DND-41 (cell line): ENCODE results near the gene DEFB129.

Experiments used
- ATAC-seq: fragments of 200-7000 bp; cut with Tn5 transposase; 3 replicates; pipeline ENCODE4 v1.9.1; 2021; ENCODE audit warnings: low read depth; ENCODE audit not compliant: insufficient read depth
- DNase-seq: peaks from one replicate; pipeline ENCODE4 v3.0.0-alpha.2; 2020
- H2AFZ ChIP-seq: 2 replicates; pipeline ENCODE4 v1.6.0; 2012; ENCODE audit warnings: low read depth, low read length
- H3K27ac ChIP-seq: 2 replicates; pipeline ENCODE4 v1.5.1; 2012; ENCODE audit warnings: low read length, inconsistent platforms
- H3K27me3 ChIP-seq: fragments of 200-600 bp; sonication (generic); 2 replicates; pipeline ENCODE4 v1.6.0; 2012; ENCODE audit warnings: low read length, mild to moderate bottlenecking, inconsistent platforms; ENCODE audit not compliant: insufficient read depth, poor library complexity
- H3K36me3 ChIP-seq: 2 replicates; pipeline ENCODE4 v1.5.1; 2012; ENCODE audit warnings: low read length, inconsistent platforms; ENCODE audit not compliant: insufficient read depth
- H3K4me1 ChIP-seq: 2 replicates; pipeline ENCODE4 v1.5.1; 2012; ENCODE audit warnings: mild to moderate bottlenecking, low read length; ENCODE audit not compliant: insufficient read depth
- H3K4me2 ChIP-seq: 2 replicates; pipeline ENCODE4 v1.6.0; 2012; ENCODE audit warnings: mild to moderate bottlenecking, moderate library complexity, low read length, inconsistent platforms; ENCODE audit not compliant: insufficient read depth
- H3K4me3 ChIP-seq, 2 experiments: fragments of 200-600 bp in 1 of 2; shearing (Covaris generic) in 1 of 2; 2 replicates each; pipeline ENCODE4 v1.5.1; 2012 to 2016; ENCODE audit warnings: inconsistent platforms in 2 of 2, low read length in 2 of 2, mild to moderate bottlenecking in 2 of 2, low read depth in 1 of 2, moderate library complexity in 1 of 2
- H3K79me2 ChIP-seq: 2 replicates; pipeline ENCODE4 v1.6.0; 2012; ENCODE audit warnings: low read length, inconsistent platforms; ENCODE audit not compliant: insufficient read depth
- H3K9ac ChIP-seq: 2 replicates; pipeline ENCODE4 v1.6.0; 2012; ENCODE audit warnings: low read depth, mild to moderate bottlenecking, inconsistent platforms, low read length, moderate library complexity
- H3K9me3 ChIP-seq: 2 replicates; pipeline ENCODE4 v1.5.1; 2012; ENCODE audit warnings: low read length, moderate library complexity, mild to moderate bottlenecking, inconsistent platforms; ENCODE audit not compliant: insufficient read depth, severe bottlenecking
- H4K20me1 ChIP-seq: 2 replicates; pipeline ENCODE4 v1.6.0; 2012; ENCODE audit warnings: low read length; ENCODE audit not compliant: insufficient read depth
- EZH2 ChIP-seq: IDR thresholded peaks from 3 replicates; pipeline ENCODE4 v1.6.1; 2012; ENCODE audit warnings: borderline replicate concordance, low read depth, mild to moderate bottlenecking, moderate library complexity, low read length, inconsistent platforms; ENCODE audit not compliant: severe bottlenecking
- TF ChIP-seq, protein P1 (sequence below): IDR thresholded peaks from 2 replicates; pipeline ENCODE4 v1.5.1; 2012; ENCODE audit warnings: borderline replicate concordance, low read length, moderate library complexity, mild to moderate bottlenecking; ENCODE audit not compliant: poor library complexity, severe bottlenecking; ENCODE audit errors: extremely low read depth

DEFB129 gene

DNA sequence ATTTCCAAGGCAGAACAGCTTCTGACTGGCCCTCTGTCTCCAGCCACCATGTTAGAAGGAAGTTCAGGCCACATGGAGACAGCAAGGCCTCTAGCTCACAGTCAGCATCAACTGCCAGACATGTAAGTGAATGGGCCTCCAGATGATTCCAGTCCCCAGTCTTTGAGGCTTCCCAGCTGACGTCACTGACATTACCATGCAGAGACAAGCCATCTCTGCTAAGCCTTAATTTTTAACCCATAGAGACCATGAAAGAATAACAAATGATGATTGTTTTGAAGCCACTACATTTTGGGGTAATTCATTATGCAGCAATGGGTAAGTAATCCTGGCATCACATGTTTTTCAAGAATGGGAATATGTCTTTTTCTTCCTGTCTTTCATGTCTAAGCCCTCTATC, 11.3 kb upstream of the DEFB129 start:
- no peaks in the 10 kb centered on the region for H3K36me3 ChIP-seq
- H3K79me2 ChIP-seq, result no peaks in the 10 kb centered on the region
- H3K27me3 ChIP-seq, result peaks cover 34% of the 10 kb centered on the region
- ATAC-seq, result no peak
- H3K27ac ChIP-seq, result no peak overlapping the region
- DNase-seq, result no peak
- TF ChIP-seq, protein P1, sequence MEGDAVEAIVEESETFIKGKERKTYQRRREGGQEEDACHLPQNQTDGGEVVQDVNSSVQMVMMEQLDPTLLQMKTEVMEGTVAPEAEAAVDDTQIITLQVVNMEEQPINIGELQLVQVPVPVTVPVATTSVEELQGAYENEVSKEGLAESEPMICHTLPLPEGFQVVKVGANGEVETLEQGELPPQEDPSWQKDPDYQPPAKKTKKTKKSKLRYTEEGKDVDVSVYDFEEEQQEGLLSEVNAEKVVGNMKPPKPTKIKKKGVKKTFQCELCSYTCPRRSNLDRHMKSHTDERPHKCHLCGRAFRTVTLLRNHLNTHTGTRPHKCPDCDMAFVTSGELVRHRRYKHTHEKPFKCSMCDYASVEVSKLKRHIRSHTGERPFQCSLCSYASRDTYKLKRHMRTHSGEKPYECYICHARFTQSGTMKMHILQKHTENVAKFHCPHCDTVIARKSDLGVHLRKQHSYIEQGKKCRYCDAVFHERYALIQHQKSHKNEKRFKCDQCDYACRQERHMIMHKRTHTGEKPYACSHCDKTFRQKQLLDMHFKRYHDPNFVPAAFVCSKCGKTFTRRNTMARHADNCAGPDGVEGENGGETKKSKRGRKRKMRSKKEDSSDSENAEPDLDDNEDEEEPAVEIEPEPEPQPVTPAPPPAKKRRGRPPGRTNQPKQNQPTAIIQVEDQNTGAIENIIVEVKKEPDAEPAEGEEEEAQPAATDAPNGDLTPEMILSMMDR, result no peak
- no peak for TF ChIP-seq EZH2
- no peak overlapping the region for H3K4me2 ChIP-seq
- no peak overlapping the region for H3K4me3 ChIP-seq
- no peak overlapping the region for H2AFZ ChIP-seq
- H4K20me1 ChIP-seq, result no peaks in the 10 kb centered on the region
- no peaks in the 10 kb centered on the region for H3K9me3 ChIP-seq
- H3K4me1 ChIP-seq, result no peaks in the 10 kb centered on the region
- no peak overlapping the region for H3K9ac ChIP-seq

DNA sequence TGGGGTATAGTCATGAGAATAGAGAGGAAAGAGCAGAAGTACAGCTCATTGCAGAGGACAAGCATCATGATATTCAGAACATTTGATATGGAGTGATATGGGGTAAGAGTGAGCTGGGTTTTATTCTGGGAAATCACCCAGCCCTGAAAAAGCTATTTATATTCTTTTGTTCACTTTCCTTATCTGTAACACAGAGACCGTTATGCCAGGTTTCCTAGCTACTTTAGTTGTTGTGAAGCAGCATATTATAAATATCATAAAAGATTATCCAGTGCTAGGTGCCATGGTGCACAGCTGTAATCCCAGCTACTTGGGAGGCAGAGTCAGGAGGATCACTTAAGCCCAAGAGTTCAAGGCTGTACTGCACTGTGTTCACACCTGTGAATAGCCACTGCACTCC, 9.8 kb upstream of the DEFB129 start:
- no peaks in the 10 kb centered on the region for H3K4me1 ChIP-seq
- H3K9me3 ChIP-seq, result no peaks in the 10 kb centered on the region
- no peaks in the 10 kb centered on the region for H3K79me2 ChIP-seq
- H2AFZ ChIP-seq, result no peak overlapping the region
- ATAC-seq (no peak), DNase-seq (no peak)
- peaks cover 23% of the 10 kb centered on the region for H3K27me3 ChIP-seq
- no peak overlapping the region for H3K4me3 ChIP-seq
- TF ChIP-seq EZH2, result no peak
- TF ChIP-seq, protein P1, result no peak
- H3K36me3 ChIP-seq, result no peaks in the 10 kb centered on the region
- H3K27ac ChIP-seq, result no peak overlapping the region
- no peak overlapping the region for H3K4me2 ChIP-seq
- H3K9ac ChIP-seq, result no peak overlapping the region
- no peaks in the 10 kb centered on the region for H4K20me1 ChIP-seq

DNA sequence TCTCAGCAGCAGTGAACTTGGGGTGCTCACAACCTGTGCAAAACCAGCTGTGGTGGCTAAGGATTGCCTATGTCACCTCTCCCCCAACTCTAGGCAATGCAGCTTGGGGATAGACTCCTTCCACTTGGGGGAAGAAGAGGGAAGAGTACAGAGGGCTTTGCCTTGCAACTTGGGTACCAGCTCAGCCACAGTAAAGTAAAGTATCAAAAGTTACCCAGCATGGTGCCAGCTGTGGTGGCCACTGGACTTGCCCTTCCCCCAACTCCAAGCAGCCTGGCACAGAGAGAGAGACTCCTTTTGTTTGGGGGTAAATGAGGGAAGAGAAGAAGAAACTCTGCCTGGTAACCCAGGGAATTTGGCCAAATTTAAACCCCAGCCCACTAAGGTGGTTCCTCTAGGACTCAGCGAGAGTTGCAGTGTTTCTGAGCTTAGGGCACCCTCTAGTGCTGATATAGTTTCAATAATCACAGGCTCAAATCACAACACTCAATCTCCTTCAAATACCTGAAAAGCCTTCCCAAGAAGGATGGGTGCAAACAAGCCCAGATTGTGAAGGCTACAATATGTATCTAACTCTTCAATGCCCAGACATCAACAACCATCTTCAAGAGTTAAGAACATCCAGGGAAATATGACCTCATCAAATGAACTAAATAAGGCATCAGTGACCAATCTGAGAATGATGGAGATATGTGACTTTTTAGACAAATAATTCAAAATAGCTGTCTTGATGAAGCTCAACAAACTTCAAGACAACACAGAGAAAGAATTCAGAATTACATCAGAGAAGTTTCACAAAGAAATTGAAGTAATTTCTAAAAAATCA, 7.6 kb upstream of the DEFB129 start:
- Histone ChIP-seq H3K79me2 (no peaks in the 10 kb centered on the region), H3K9ac (no peak overlapping the region), H2AFZ (no peak overlapping the region), H3K27me3 (peaks cover 27% of the 10 kb centered on the region), H3K4me3 (no peak overlapping the region), H3K4me1 (no peaks in the 10 kb centered on the region), H3K4me2 (no peak overlapping the region), H3K27ac (no peak overlapping the region), H3K36me3 (no peaks in the 10 kb centered on the region), H4K20me1 (no peaks in the 10 kb centered on the region), H3K9me3 (no peaks in the 10 kb centered on the region)
- TF ChIP-seq, protein P1, result peak; percentile 49
- TF ChIP-seq EZH2, result no peak
- ATAC-seq (no peak), DNase-seq (peak; percentile 7)
